ENCODE results near the gene NDUFS2. TPM values are rescaled to one million over a fixed set of nuclear protein-coding genes. Genes with fewer than 3 reads are reported as not detected.

Gene NDUFS2
- total RNA-seq, 1 donor = 65.4 TPM

GRCh38 chr1:161199506-161200139 lies 2.5 kb upstream of the NDUFS2 start:
- no peak for TF ChIP-seq CTCF (IDR thresholded peaks at IDR 0.05; ENCODE audit: insufficient read depth, low read length)
- no peak overlapping the region for H3K4me3 ChIP-seq (ENCODE audit: low read depth, low read length)
- DNase-seq (ENCODE audit: low read depth) = no peak

GRCh38 chr1:161200421-161200991 lies 1.7 kb upstream of the NDUFS2 start:
- no peak for DNase-seq (ENCODE audit: low read depth)
- no peak overlapping the region for H3K4me3 ChIP-seq (ENCODE audit: low read depth, low read length)
- TF ChIP-seq CTCF (IDR thresholded peaks at IDR 0.05; ENCODE audit: insufficient read depth, low read length) = no peak

GRCh38 chr1:161200992-161201835 lies 953 bp upstream of the NDUFS2 start:
- peak; percentile 88 for DNase-seq (ENCODE audit: low read depth)
- H3K4me3 ChIP-seq (ENCODE audit: low read depth, low read length) = peak overlapping the region; percentile 67
- no peak for TF ChIP-seq CTCF (IDR thresholded peaks at IDR 0.05; ENCODE audit: insufficient read depth, low read length)

- DNase-seq (ENCODE audit: low read depth) = no peak
- no peak for TF ChIP-seq CTCF (IDR thresholded peaks at IDR 0.05; ENCODE audit: insufficient read depth, low read length)
- H3K4me3 ChIP-seq (ENCODE audit: low read depth, low read length) = no peak overlapping the region
These were observed 4.4 kb downstream of the NDUFS2 start for GRCh38 chr1:161206411-161207140.

GRCh38 chr1:161207173-161207572 lies 5.0 kb downstream of the NDUFS2 start:
- H3K4me3 ChIP-seq (ENCODE audit: low read depth, low read length) = no peak overlapping the region
- TF ChIP-seq CTCF (IDR thresholded peaks at IDR 0.05; ENCODE audit: insufficient read depth, low read length) = no peak
- DNase-seq (ENCODE audit: low read depth) = no peak

GRCh38 chr1:161209790-161210409 lies 7.7 kb downstream of the NDUFS2 start:
- DNase-seq (ENCODE audit: low read depth) = peak; percentile 68
- TF ChIP-seq CTCF (IDR thresholded peaks at IDR 0.05; ENCODE audit: insufficient read depth, low read length) = peak; percentile 94
- H3K4me3 ChIP-seq (ENCODE audit: low read depth, low read length) = no peak overlapping the region
